ENCODE measurements around the gene TLN1.

The TLN1 gene

DNA sequence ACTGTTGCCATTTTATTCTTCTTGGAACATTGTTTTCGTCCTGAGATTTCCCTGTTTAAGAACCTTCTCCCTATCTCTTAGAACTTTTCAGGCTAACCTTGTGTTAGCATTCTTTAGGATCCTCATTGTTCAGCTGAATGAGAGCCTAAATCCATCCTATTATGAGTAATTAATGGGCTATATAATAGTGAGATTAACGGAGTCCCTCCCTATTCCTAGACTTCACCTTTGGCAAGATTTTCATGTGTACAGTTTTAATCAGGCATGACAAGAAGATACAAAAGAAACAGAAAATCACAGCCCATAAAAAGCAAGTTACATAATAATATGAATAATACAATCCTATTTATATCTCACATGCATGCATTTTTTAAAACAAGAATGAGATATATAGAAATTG lies 31.2 kb upstream of the TLN1 start:
- no peak overlapping the region for H3K27ac ChIP-seq
- ChIA-PET POLR2A (ENCODE audit: low non-redundant PET) (no interaction called here), CTCF (interaction anchor here (0.6 kb wide), 1 partner anchor 10 kb away, joined by 3 read pairs; no protein-coding TSS in a partner anchor)
- no peak for DNase-seq (ENCODE audit: low spot score)
- TF ChIP-seq CTCF (conservative IDR thresholded peaks at IDR 0.05; ENCODE audit: low read depth), result no peak

DNA sequence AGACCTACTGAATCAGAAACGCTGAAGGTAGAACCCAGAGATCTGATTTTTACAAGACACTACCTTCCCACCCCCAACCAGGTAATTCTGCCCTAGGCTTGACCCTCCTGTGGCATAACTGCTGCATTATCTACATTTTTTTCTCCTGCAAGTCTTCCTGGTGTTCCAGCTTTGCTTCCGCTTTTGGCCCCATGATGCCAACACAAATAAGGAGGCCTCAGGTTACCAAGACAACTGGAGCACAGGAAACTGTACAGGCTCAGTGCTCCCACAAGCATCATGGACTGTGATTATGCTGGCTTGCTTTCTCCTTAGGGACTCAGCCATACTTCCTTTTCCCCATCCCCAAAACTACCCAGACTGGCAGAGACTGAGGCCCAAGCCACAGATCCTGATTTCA lies 28.7 kb upstream of the TLN1 start:
- ChIA-PET POLR2A (ENCODE audit: low non-redundant PET) (interaction anchor here (0.6 kb wide), 1 partner anchor 11 kb away, joined by 3 read pairs; no protein-coding TSS in a partner anchor), CTCF (interaction anchor here (0.9 kb wide), 1 partner anchor 22 kb away, joined by 3 read pairs; no protein-coding TSS in a partner anchor)
- no peak for DNase-seq (ENCODE audit: low spot score)
- TF ChIP-seq CTCF (conservative IDR thresholded peaks at IDR 0.05; ENCODE audit: low read depth), result no peak
- no peak overlapping the region for H3K27ac ChIP-seq

DNA sequence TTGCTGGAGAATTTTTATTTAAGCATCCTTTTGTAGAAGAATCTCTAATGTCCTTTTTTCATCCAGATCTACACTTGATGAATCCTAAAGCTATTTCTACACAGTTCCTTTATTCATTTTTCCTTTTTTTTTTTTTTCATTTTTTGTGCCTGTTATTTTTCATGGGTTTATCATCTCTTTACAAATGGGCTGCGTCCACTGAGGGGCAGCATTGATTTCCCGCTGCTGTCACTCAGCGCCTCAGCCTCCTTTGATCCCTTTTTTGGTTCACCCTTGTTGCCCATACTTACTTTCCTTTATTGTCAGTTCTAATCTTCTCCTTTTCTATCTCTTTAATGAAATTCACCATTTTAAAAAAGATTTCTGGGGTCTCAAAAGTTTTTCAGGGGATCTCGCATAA lies 27.8 kb upstream of the TLN1 start:
- CTCF ChIA-PET, result interaction anchor here (0.7 kb wide), 1 partner anchor 68 kb away, joined by 4 read pairs; no protein-coding TSS in a partner anchor
- no peak for DNase-seq (ENCODE audit: low spot score)
- no peak overlapping the region for H3K27ac ChIP-seq
- TF ChIP-seq CTCF (conservative IDR thresholded peaks at IDR 0.05; ENCODE audit: low read depth), result no peak
- POLR2A ChIA-PET (ENCODE audit: low non-redundant PET), result interaction anchor here (0.7 kb wide), 1 partner anchor 10 kb away, joined by 7 read pairs; the partner anchor contains the start of gene RGP1

DNA sequence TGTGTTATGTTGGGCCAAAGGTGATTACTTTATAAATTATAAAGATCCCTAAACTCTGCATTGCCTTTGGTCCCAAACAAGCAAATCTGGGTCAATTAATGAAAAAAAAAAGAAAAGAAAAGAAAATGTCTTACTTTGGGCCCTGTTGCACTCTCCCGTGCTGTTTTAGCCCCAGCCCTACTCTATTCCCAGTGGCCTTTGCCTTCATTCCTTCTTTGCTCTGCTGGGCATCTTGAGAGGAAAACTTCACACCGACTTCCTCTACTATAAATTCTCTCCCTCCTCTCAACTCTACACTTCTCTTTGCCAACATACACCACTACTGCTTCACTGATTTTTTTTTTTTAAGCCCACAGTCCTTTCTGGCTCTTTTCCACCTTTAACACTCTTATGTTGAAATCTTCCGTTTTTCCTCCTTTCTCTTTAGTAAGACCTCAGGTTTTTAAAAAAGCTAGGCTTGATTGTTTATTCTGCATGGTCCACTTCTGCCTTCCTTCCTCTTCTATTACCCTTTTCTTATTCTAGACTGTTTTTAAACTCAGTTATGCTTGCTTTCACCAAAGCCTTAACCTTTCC lies 26.6 kb upstream of the TLN1 start:
- TF ChIP-seq CTCF (conservative IDR thresholded peaks at IDR 0.05; ENCODE audit: low read depth), result no peak
- no peak overlapping the region for H3K27ac ChIP-seq
- ChIA-PET CTCF (interaction anchor here (0.6 kb wide), 2 partner anchors 130 to 430 kb away, joined by 3 to 4 read pairs; no protein-coding TSS in a partner anchor), POLR2A (ENCODE audit: low non-redundant PET) (no interaction called here)
- DNase-seq (ENCODE audit: low spot score), result no peak

- POLR2A ChIA-PET (ENCODE audit: low non-redundant PET), result no interaction called here
- CTCF ChIA-PET, result interaction anchor here (0.6 kb wide), 2 partner anchors 131 to 431 kb away, joined by 3 to 4 read pairs; no protein-coding TSS in a partner anchor
Measured at GRCh38 chr9:35757892-35758275, 25.9 kb upstream of the TLN1 start.

More at GRCh38 chr9:35757892-35758275, 25.9 kb upstream of the TLN1 start:
- DNase-seq (ENCODE audit: low spot score), result no peak
- no peak for TF ChIP-seq CTCF (conservative IDR thresholded peaks at IDR 0.05; ENCODE audit: low read depth)
- H3K27ac ChIP-seq, result no peak overlapping the region

Data from RWPE1 (cell line).